ENCODE data around the gene CHST9. TPM values are rescaled to one million over a fixed set of nuclear protein-coding genes. Genes with fewer than 3 reads are reported as not detected.

The CHST9 gene
- total RNA-seq, 1 donor from 2014 or later: 2.4 TPM

GRCh38 chr18:26920644-26921043, 264.5 kb downstream of the CHST9 start:
- DNase-seq (ENCODE audit: low spot score in 2 of 2, unreplicated experiment in 2 of 2): no peak
- Mint-ChIP-seq H3K4me1 (peaks cover 33% of the 10 kb centered on the region), H3K36me3 (peaks cover 13% of the 10 kb centered on the region), H3K9me3 (peaks cover 31% of the 10 kb centered on the region), H3K27me3 (ENCODE audit: low read depth) (no peaks in the 10 kb centered on the region), H3K27ac (peak overlapping the region; percentile 86), H3K4me3 (no peak overlapping the region)
- TF ChIP-seq CTCF (IDR thresholded peaks at IDR 0.05; ENCODE audit: unreplicated experiment): no peak

- no peak for DNase-seq (ENCODE audit: low spot score in 2 of 2, unreplicated experiment in 2 of 2)
- peak overlapping the region; percentile 86 for H3K27ac Mint-ChIP-seq
- no peak overlapping the region for H3K4me3 Mint-ChIP-seq
- no peak for TF ChIP-seq CTCF (IDR thresholded peaks at IDR 0.05; ENCODE audit: unreplicated experiment)
- peaks cover 29% of the 10 kb centered on the region for H3K4me1 Mint-ChIP-seq
- peaks cover 31% of the 10 kb centered on the region for H3K9me3 Mint-ChIP-seq
- no peaks in the 10 kb centered on the region for H3K27me3 Mint-ChIP-seq (ENCODE audit: low read depth)
- H3K36me3 Mint-ChIP-seq: peaks cover 13% of the 10 kb centered on the region
Measured at GRCh38 chr18:26919627-26920026, 265.5 kb downstream of the CHST9 start.

- DNase-seq (ENCODE audit: low spot score in 2 of 2, unreplicated experiment in 2 of 2): no peak
- H3K27ac Mint-ChIP-seq: peak overlapping the region; percentile 83
Measured at GRCh38 chr18:26919201-26919600, 265.9 kb downstream of the CHST9 start.

GRCh38 chr18:26911840-26912239, 273.3 kb downstream of the CHST9 start:
- no peak for DNase-seq (ENCODE audit: low spot score in 2 of 2, unreplicated experiment in 2 of 2)
- Mint-ChIP-seq H3K27ac (peak overlapping the region; percentile 72), H3K9me3 (peaks cover 7% of the 10 kb centered on the region), H3K27me3 (ENCODE audit: low read depth) (peaks cover 1% of the 10 kb centered on the region), H3K4me3 (no peak overlapping the region), H3K36me3 (no peaks in the 10 kb centered on the region), H3K4me1 (peaks cover 24% of the 10 kb centered on the region)
- TF ChIP-seq CTCF (IDR thresholded peaks at IDR 0.05; ENCODE audit: unreplicated experiment): no peak

More at GRCh38 chr18:26919201-26919600, 265.9 kb downstream of the CHST9 start:
- no peaks in the 10 kb centered on the region for H3K27me3 Mint-ChIP-seq (ENCODE audit: low read depth)
- no peak for TF ChIP-seq CTCF (IDR thresholded peaks at IDR 0.05; ENCODE audit: unreplicated experiment)
- H3K4me1 Mint-ChIP-seq: peaks cover 29% of the 10 kb centered on the region
- H3K36me3 Mint-ChIP-seq: peaks cover 13% of the 10 kb centered on the region
- H3K9me3 Mint-ChIP-seq: peaks cover 31% of the 10 kb centered on the region
- H3K4me3 Mint-ChIP-seq: no peak overlapping the region

GRCh38 chr18:26909599-26910290, 275.4 kb downstream of the CHST9 start:
- Mint-ChIP-seq H3K36me3 (no peaks in the 10 kb centered on the region), H3K4me1 (peaks cover 19% of the 10 kb centered on the region), H3K4me3 (no peak overlapping the region), H3K27me3 (ENCODE audit: low read depth) (peaks cover 2% of the 10 kb centered on the region), H3K27ac (no peak overlapping the region), H3K9me3 (peaks cover 20% of the 10 kb centered on the region)
- no peak for DNase-seq (ENCODE audit: low spot score in 2 of 2, unreplicated experiment in 2 of 2)
- TF ChIP-seq CTCF (IDR thresholded peaks at IDR 0.05; ENCODE audit: unreplicated experiment): no peak

All from mesothelial cell of epicardium (in vitro differentiated cells).